ENCODE measurements around the gene VAMP3. TPM values are rescaled to one million over a fixed set of nuclear protein-coding genes. Genes with fewer than 3 reads are reported as not detected.

The VAMP3 gene
- total and polyA plus RNA-seq, 9 donors = 50.4 to 220 (median 93.5) TPM

DNA sequence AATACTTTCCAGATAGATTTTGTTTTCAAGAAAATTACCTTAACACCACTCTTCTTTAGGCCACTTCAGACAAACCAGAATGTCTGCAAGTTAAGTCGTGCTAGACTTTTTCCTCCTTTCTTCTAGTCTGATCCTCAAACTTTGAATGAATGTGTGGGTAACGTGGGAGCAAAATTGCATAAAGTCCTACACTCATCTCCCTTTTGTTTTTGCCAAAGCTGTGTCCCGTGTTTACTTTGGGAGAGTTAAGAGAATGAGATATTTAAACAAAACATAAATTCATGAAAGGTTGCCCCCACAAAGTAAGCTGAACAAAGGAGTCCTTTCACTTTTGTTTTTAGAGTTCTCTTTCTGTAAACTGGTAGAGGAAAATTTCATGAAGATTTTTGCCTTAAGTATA, 16.9 kb upstream of the VAMP3 start:
- H3K4me1 ChIP-seq (ENCODE audit: insufficient read depth) = peaks cover 1% of the 10 kb centered on the region
- WGBS, 3 donors = 42 to 66% (median 51%) methylated on average over 3 of the region's 3 CpGs
- intact Hi-C loops (cut with DNase I) = loop anchor here in 1 of 4 donors (5.0 kb wide), 1 partner anchor 87 kb away; no protein-coding TSS in a partner anchor

GRCh38 chr1:7755448-7755847, 15.6 kb upstream of the VAMP3 start:
- Histone ChIP-seq H3K4me3 (no peak overlapping the region), H3K27me3 (no peaks in the 10 kb centered on the region), H3K4me1 (ENCODE audit: insufficient read depth) (peaks cover 1% of the 10 kb centered on the region), H3K36me3 (no peaks in the 10 kb centered on the region), H3K9me3 (no peaks in the 10 kb centered on the region), H3K27ac (no peak overlapping the region)
- no peak for TF ChIP-seq POLR2A (IDR thresholded peaks at IDR 0.05)
- no peak for TF ChIP-seq EP300 (IDR thresholded peaks at IDR 0.05)
- TF ChIP-seq CTCF (IDR thresholded peaks at IDR 0.05) = no peak
- 0 to 94% (median 94%) methylated on average over 1 of the region's 1 CpG for WGBS, 3 donors
- intact Hi-C loops (cut with DNase I) = no loop called here
- no peak for DNase-seq

More for the DNA sequence above, 16.9 kb upstream of the VAMP3 start:
- Histone ChIP-seq H3K36me3 (no peaks in the 10 kb centered on the region), H3K4me3 (no peak overlapping the region), H3K27ac (no peak overlapping the region), H3K9me3 (no peaks in the 10 kb centered on the region), H3K27me3 (no peaks in the 10 kb centered on the region)
- no peak for DNase-seq
- no peak for TF ChIP-seq CTCF (IDR thresholded peaks at IDR 0.05)
- TF ChIP-seq POLR2A (IDR thresholded peaks at IDR 0.05) = no peak
- TF ChIP-seq EP300 (IDR thresholded peaks at IDR 0.05) = no peak

DNA sequence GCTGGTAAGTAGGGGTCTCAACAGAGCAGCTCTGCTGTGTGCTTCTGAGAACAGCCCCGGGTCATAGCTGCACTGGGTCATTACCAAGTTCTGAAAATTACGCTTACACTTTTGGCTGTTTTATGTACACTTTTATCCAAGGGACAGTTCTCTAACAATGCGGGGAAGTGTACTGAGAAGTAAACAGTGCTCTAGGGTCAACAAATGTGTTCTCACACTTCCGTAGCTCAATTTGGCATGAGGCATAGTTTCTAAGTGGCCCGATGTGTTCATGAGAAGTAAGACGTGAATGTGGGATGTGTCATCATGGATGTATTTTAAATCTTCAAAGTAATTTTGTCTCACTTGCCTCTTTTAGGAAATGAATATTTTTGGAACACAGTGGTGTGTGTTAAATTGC, 10.9 kb upstream of the VAMP3 start:
- no peak for DNase-seq
- Histone ChIP-seq H3K9me3 (no peaks in the 10 kb centered on the region), H3K27ac (no peak overlapping the region), H3K4me3 (no peak overlapping the region), H3K4me1 (ENCODE audit: insufficient read depth) (no peaks in the 10 kb centered on the region), H3K36me3 (no peaks in the 10 kb centered on the region), H3K27me3 (no peaks in the 10 kb centered on the region)
- intact Hi-C loops (cut with DNase I) = no loop called here
- no peak for TF ChIP-seq CTCF (IDR thresholded peaks at IDR 0.05)
- TF ChIP-seq POLR2A (IDR thresholded peaks at IDR 0.05) = no peak
- no peak for TF ChIP-seq EP300 (IDR thresholded peaks at IDR 0.05)
- WGBS, 3 donors = 79 to 85% (median 80%) methylated on average over 6 of the region's 6 CpGs

DNA sequence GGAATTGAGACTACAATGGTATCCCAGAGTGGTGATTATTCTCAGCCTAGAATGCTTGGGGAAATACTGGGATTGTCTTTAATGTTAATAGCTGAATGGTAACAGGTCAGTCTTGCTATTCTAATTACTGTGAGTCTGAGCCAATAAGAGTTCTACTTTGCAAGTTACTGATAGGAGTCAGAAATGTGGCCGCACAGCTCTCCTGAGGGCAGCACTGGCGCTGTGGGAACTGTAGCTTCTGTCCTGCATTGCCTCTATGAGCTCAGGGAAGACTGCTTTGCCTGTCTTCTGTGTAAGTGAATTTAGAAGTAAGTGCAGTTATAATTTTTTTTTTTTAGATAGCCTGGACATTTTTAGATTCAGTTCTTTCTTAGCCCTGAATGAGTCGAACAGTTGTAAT, 10.0 kb upstream of the VAMP3 start:
- 79 to 80% (median 80%) methylated on average over 3 of the region's 3 CpGs for WGBS, 3 donors
- no peak overlapping the region for H3K4me3 ChIP-seq
- no peak for DNase-seq
- no peaks in the 10 kb centered on the region for H3K36me3 ChIP-seq
- H3K27me3 ChIP-seq = no peaks in the 10 kb centered on the region
- intact Hi-C loops (cut with DNase I) = no loop called here
- H3K27ac ChIP-seq = no peak overlapping the region
- no peaks in the 10 kb centered on the region for H3K4me1 ChIP-seq (ENCODE audit: insufficient read depth)
- TF ChIP-seq POLR2A (IDR thresholded peaks at IDR 0.05) = no peak
- TF ChIP-seq EP300 (IDR thresholded peaks at IDR 0.05) = no peak
- no peak for TF ChIP-seq CTCF (IDR thresholded peaks at IDR 0.05)
- no peaks in the 10 kb centered on the region for H3K9me3 ChIP-seq

All from ovary (tissue), 9 donors.